HepG2 (cell line): Measurements from ENCODE around the gene ATG9A. TPM values are rescaled to one million over a fixed set of nuclear protein-coding genes. Genes with fewer than 3 reads are reported as not detected.

Experiments
- FIP1L1 ChIP-seq: fragments of 200-400 bp; formaldehyde crosslinking; IDR thresholded peaks from 2 replicates; pipeline ENCODE4 v1.6.1; 2018; ENCODE audit warnings: low read depth, mild to moderate bottlenecking, low read length, moderate library complexity, borderline replicate concordance; ENCODE audit not compliant: insufficient read depth
- HNF1A ChIP-seq, 2 experiments: sonication (generic) in 1 of 2; formaldehyde crosslinking in 1 of 2; IDR thresholded peaks; 2 replicates each; pipeline versions ENCODE4 v1.4.0 to v1.6.1; 2016 to 2020; ENCODE audit warnings: borderline replicate concordance in 1 of 2, low read depth in 1 of 2, mild to moderate bottlenecking in 1 of 2, missing genetic modification reagents in 1 of 2
- PRMT3 ChIP-seq: sonication (generic); formaldehyde crosslinking; IDR thresholded peaks from 2 replicates; pipeline ENCODE4 v1.8.1; 2022; ENCODE audit warnings: low read depth, mild to moderate bottlenecking, moderate library complexity, missing genetic modification reagents, borderline replicate concordance
- REST ChIP-seq, 2 experiments: IDR thresholded peaks; 2 replicates each; pipeline ENCODE4 v1.6.1; 2011 to 2012; ENCODE audit warnings: low read length in 2 of 2, borderline replicate concordance in 1 of 2, low read depth in 1 of 2, mild to moderate bottlenecking in 1 of 2, moderate library complexity in 1 of 2
- SIN3B ChIP-seq: fragments of 150-350 bp; IDR thresholded peaks from 2 replicates; pipeline ENCODE4 v1.6.1; 2014; ENCODE audit warnings: low read length
- ZBTB2 ChIP-seq: sonication (generic); formaldehyde crosslinking; IDR thresholded peaks from 2 replicates; pipeline ENCODE4 v1.8.0; 2022; ENCODE audit warnings: low read depth, missing genetic modification reagents
- ZMAT3 ChIP-seq: sonication (generic); formaldehyde crosslinking; conservative IDR thresholded peaks from 2 replicates; pipeline ENCODE4 v1.7.0; 2021; ENCODE audit warnings: missing genetic modification reagents
- ZNF18 ChIP-seq: sonication (generic); formaldehyde crosslinking; IDR thresholded peaks from 2 replicates; pipeline ENCODE4 v1.8.0; 2022; ENCODE audit warnings: mild to moderate bottlenecking, missing genetic modification reagents; ENCODE audit not compliant: insufficient replicate concordance
- ZNF232 ChIP-seq: sonication (generic); formaldehyde crosslinking; IDR thresholded peaks from 2 replicates; pipeline ENCODE4 v1.4.0; 2020; ENCODE audit warnings: missing genetic modification reagents, borderline replicate concordance
- ZNF335 ChIP-seq: sonication (generic); formaldehyde crosslinking; IDR thresholded peaks from 2 replicates; pipeline ENCODE4 v1.4.0; 2020; ENCODE audit warnings: missing genetic modification reagents
- ZNF569 ChIP-seq: sonication (generic); formaldehyde crosslinking; IDR thresholded peaks from 2 replicates; pipeline ENCODE4 v1.5.0; 2020; ENCODE audit warnings: mild to moderate bottlenecking, missing genetic modification reagents, moderate library complexity, borderline replicate concordance
- ZNF773 ChIP-seq: sonication (generic); formaldehyde crosslinking; IDR thresholded peaks from 2 replicates; pipeline ENCODE4 v1.4.0; 2020; ENCODE audit warnings: missing genetic modification reagents, borderline replicate concordance
- ZNF777 ChIP-seq: sonication (generic); formaldehyde crosslinking; IDR thresholded peaks from 2 replicates; pipeline ENCODE4 v1.4.0; 2020; ENCODE audit warnings: missing genetic modification reagents
- ZNF891 ChIP-seq: sonication (generic); formaldehyde crosslinking; IDR thresholded peaks from 2 replicates; pipeline ENCODE4 v1.5.0; 2020; ENCODE audit warnings: mild to moderate bottlenecking, missing genetic modification reagents
- polyA plus RNA-seq, 8 experiments: library from polyadenylated mRNA; depleted of rRNA in 3 of 8; stranded (reverse) in 7 of 8; unstranded in 1 of 8; fragments of >200 nt; fragmentation: Illumina TruSeq in 4 of 8; extraction: Trizol in 4 of 8; gene quantifications; 2 replicates each; pipeline versions ENCODE4 v1.2.1 to v1.2.3, GENCODE V29; 2011 to 2016; ENCODE audit warnings: low read depth in 4 of 8, missing spikeins in 1 of 8, mixed read lengths in 1 of 8; ENCODE audit not compliant: insufficient read depth in 1 of 8
- total RNA-seq, 5 experiments: library from RNA; depleted of rRNA; stranded (reverse); fragments of >200 nt; fragmentation: Illumina TruSeq; extraction: Trizol; gene quantifications; 2 replicates each; pipeline ENCODE4 v1.2.3, GENCODE V29; 2016; ENCODE audit warnings: low read depth in 1 of 5

The ATG9A gene
- total and polyA plus RNA-seq, 2 of the 13 experiments (the other 11 are each of a cell fraction or from before 2014, with no cell fraction given): 35.0 to 131 TPM

- TF ChIP-seq ZNF232 (CRISPR knock-in tag) (no peak; the same call in 1 of the 2 replicates), PRMT3 (CRISPR knock-in tag) (no peak), ZMAT3 (CRISPR knock-in tag) (no peak; the same call in 1 of the 2 replicates), ZNF773 (CRISPR knock-in tag) (0 out of 2 replicates have a peak, but pooled peaks have one; percentile 43), ZNF777 (CRISPR knock-in tag) (no peak; the same call in 1 of the 2 replicates), SIN3B (no peak), REST (IDR thresholded peaks at IDR 0.05; ENCODE audit: borderline replicate concordance in 1 of 2, low read depth in 1 of 2, low read length in 2 of 2) (peak in 1 of 2 experiments; percentile 37; a peak in 1 of 4 replicates), ZNF335 (0 out of 2 replicates have a peak, but pooled peaks have one; percentile 40), ZNF891 (CRISPR knock-in tag) (no peak), FIP1L1 (no peak), ZBTB2 (CRISPR knock-in tag) (no peak), HNF1A (IDR thresholded peaks at IDR 0.05; ENCODE audit: low read depth) (no peak; the same call in none of the 2 replicates), HNF1A (CRISPR knock-in tag; IDR thresholded peaks at IDR 0.05; ENCODE audit: borderline replicate concordance) (no peak; the same call in 1 of the 2 replicates), ZNF18 (CRISPR knock-in tag) (peak; percentile 91), ZNF569 (no peak)
Measured at GRCh38 chr2:219207884-219208740, 21.3 kb downstream of the ATG9A start (continued).
